ENCODE data around the gene THSD8. TPM values are rescaled to one million over a fixed set of nuclear protein-coding genes. Genes with fewer than 3 reads are reported as not detected.

Gene THSD8
- total RNA-seq, 6 experiments from 2014 or later = 14.1 to 30.3 (median 25.6) TPM

- no peak for DNase-seq
- Mint-ChIP-seq H3K4me1 (ENCODE audit: low read depth) (peaks cover 6% of the 10 kb centered on the region; the same call in 1 of the 2 replicates), H3K27me3 (ENCODE audit: insufficient read depth) (peaks cover 12% of the 10 kb centered on the region), H3K36me3 (ENCODE audit: low read depth) (no peaks in the 10 kb centered on the region), H3K9me3 (no peaks in the 10 kb centered on the region), H3K4me3 (no peak overlapping the region), H3K27ac (no peak overlapping the region)
- no peak for TF ChIP-seq CTCF (IDR thresholded peaks at IDR 0.05)
These were observed 26.6 kb downstream of the THSD8 start for GRCh38 chr19:12828494-12828893.

- DNase-seq = no peak
- Mint-ChIP-seq H3K27me3 (ENCODE audit: insufficient read depth) (peaks cover 39% of the 10 kb centered on the region), H3K9me3 (no peaks in the 10 kb centered on the region), H3K4me3 (peak overlapping the region; percentile 5; the same call in 1 of the 2 replicates), H3K4me1 (ENCODE audit: low read depth) (peaks cover 17% of the 10 kb centered on the region; the same call in 1 of the 2 replicates), H3K27ac (no peak overlapping the region), H3K36me3 (ENCODE audit: low read depth) (no peaks in the 10 kb centered on the region)
- no peak for TF ChIP-seq CTCF (IDR thresholded peaks at IDR 0.05)
These were observed 31.5 kb downstream of the THSD8 start for GRCh38 chr19:12833418-12833737.

- no peak for TF ChIP-seq CTCF (IDR thresholded peaks at IDR 0.05)
- peaks cover 42% of the 10 kb centered on the region for H3K27me3 Mint-ChIP-seq (ENCODE audit: insufficient read depth)
- H3K36me3 Mint-ChIP-seq (ENCODE audit: low read depth) = no peaks in the 10 kb centered on the region
- H3K27ac Mint-ChIP-seq = no peak overlapping the region
- H3K4me3 Mint-ChIP-seq = no peak overlapping the region
- no peaks in the 10 kb centered on the region for H3K9me3 Mint-ChIP-seq
- DNase-seq = no peak
- peaks cover 17% of the 10 kb centered on the region; the same call in 1 of the 2 replicates for H3K4me1 Mint-ChIP-seq (ENCODE audit: low read depth)
These were observed 32.1 kb downstream of the THSD8 start for GRCh38 chr19:12833738-12834565.

- Mint-ChIP-seq H3K9me3 (no peaks in the 10 kb centered on the region), H3K4me1 (ENCODE audit: low read depth) (peaks cover 17% of the 10 kb centered on the region; the same call in 1 of the 2 replicates), H3K36me3 (ENCODE audit: low read depth) (no peaks in the 10 kb centered on the region), H3K4me3 (no peak within 1 kb of the TSS; the same call in 1 of the 2 replicates), H3K27me3 (ENCODE audit: insufficient read depth) (peaks cover 48% of the 10 kb centered on the region), H3K27ac (no peak within 1 kb of the TSS)
- DNase-seq = no peak
- TF ChIP-seq CTCF (IDR thresholded peaks at IDR 0.05) = no peak
These were observed 32.7 kb downstream of the THSD8 start, which contains the start of gene RTBDN for GRCh38 chr19:12834566-12834943. TSS of gene RTBDN (minus strand) at chr19:12834579. CDS start at chr19:12829979, 4,600 bp downstream.

GRCh38 chr19:12834976-12835757 is 33.3 kb downstream of the THSD8 start:
- Mint-ChIP-seq H3K9me3 (no peaks in the 10 kb centered on the region), H3K27me3 (ENCODE audit: insufficient read depth) (peaks cover 48% of the 10 kb centered on the region), H3K27ac (no peak overlapping the region), H3K36me3 (ENCODE audit: low read depth) (no peaks in the 10 kb centered on the region), H3K4me3 (no peak overlapping the region), H3K4me1 (ENCODE audit: low read depth) (peaks cover 17% of the 10 kb centered on the region; the same call in 1 of the 2 replicates)
- DNase-seq = no peak
- no peak for TF ChIP-seq CTCF (IDR thresholded peaks at IDR 0.05)

Measured in HFFc6 (cell line).